Astrocyte (in vitro differentiated cells and primary cell): ENCODE data around the gene LMX1A. TPM values are rescaled to one million over a fixed set of nuclear protein-coding genes. Genes with fewer than 3 reads are reported as not detected.
A peak's percentile ranks its signal among the peaks of the same experiment; 100 is the strongest.

Source experiments
- DNase-seq: peaks from one replicate; pipeline ENCODE4 v3.0.0-alpha.2; 2010; ENCODE audit warnings: low read depth
- FAIRE-seq: peaks from 2 replicates; lab custom pipeline; 2011; peaks lifted over from hg19 to GRCh38; lab: Jason Lieb, UNC
- H2AFZ ChIP-seq: 2 replicates; pipeline ENCODE4 v1.6.0; 2012; ENCODE audit warnings: low read depth, low read length, inconsistent platforms
- H3K27ac ChIP-seq: 2 replicates; pipeline ENCODE4 v1.5.1; 2011; ENCODE audit warnings: low read depth, low read length, inconsistent platforms
- H3K27me3 ChIP-seq: 2 replicates; pipeline ENCODE4 v1.6.0; 2011; ENCODE audit warnings: low read length, inconsistent platforms; ENCODE audit not compliant: insufficient read depth
- H3K36me3 ChIP-seq: 2 replicates; pipeline ENCODE4 v1.5.1; 2011; ENCODE audit warnings: low read length, inconsistent platforms; ENCODE audit not compliant: insufficient read depth
- H3K4me1 ChIP-seq: 2 replicates; pipeline ENCODE4 v1.5.1; 2011; ENCODE audit warnings: low read length, inconsistent platforms; ENCODE audit not compliant: insufficient read depth
- H3K4me2 ChIP-seq: 2 replicates; pipeline ENCODE4 v1.6.0; 2012; ENCODE audit warnings: low read length, inconsistent platforms
- H3K4me3 ChIP-seq: 2 replicates; pipeline ENCODE4 v1.5.1; 2011; ENCODE audit warnings: low read depth, mild to moderate bottlenecking, low read length, inconsistent platforms; ENCODE audit not compliant: insufficient read depth
- H3K79me2 ChIP-seq: 2 replicates; pipeline ENCODE4 v1.6.0; 2012; ENCODE audit warnings: mild to moderate bottlenecking, low read length, inconsistent platforms; ENCODE audit not compliant: insufficient read depth
- H3K9ac ChIP-seq: 2 replicates; pipeline ENCODE4 v1.6.0; 2012; ENCODE audit warnings: mild to moderate bottlenecking, low read length, inconsistent platforms
- H3K9me3 ChIP-seq: 2 replicates; pipeline ENCODE4 v1.5.1; 2012; ENCODE audit warnings: low read depth, mild to moderate bottlenecking, low read length, inconsistent platforms; ENCODE audit not compliant: insufficient read depth
- H4K20me1 ChIP-seq: 2 replicates; pipeline ENCODE4 v1.6.0; 2012; ENCODE audit warnings: low read length, inconsistent platforms; ENCODE audit not compliant: insufficient read depth
- H3K27ac Mint-ChIP-seq: one replicate; pipeline ENCODE4 v1.8.0; 2021; ENCODE audit warnings: mild to moderate bottlenecking, mixed read lengths; ENCODE audit not compliant: unreplicated experiment
- H3K27me3 Mint-ChIP-seq: one replicate; pipeline ENCODE4 v1.8.0; 2021; ENCODE audit warnings: low read depth, mixed read lengths; ENCODE audit not compliant: unreplicated experiment
- H3K36me3 Mint-ChIP-seq: one replicate; pipeline ENCODE4 v1.8.0; 2021; ENCODE audit warnings: low read depth, mixed read lengths; ENCODE audit not compliant: unreplicated experiment
- H3K4me1 Mint-ChIP-seq: one replicate; pipeline ENCODE4 v1.8.0; 2021; ENCODE audit warnings: low read depth, mixed read lengths; ENCODE audit not compliant: unreplicated experiment
- H3K4me3 Mint-ChIP-seq: one replicate; pipeline ENCODE4 v1.8.0; 2021; ENCODE audit warnings: mild to moderate bottlenecking, moderate library complexity, mixed read lengths; ENCODE audit not compliant: unreplicated experiment
- H3K9me3 Mint-ChIP-seq: one replicate; pipeline ENCODE4 v1.8.0; 2021; ENCODE audit warnings: mild to moderate bottlenecking, mixed read lengths; ENCODE audit not compliant: unreplicated experiment
- EZH2 ChIP-seq: IDR thresholded peaks from 2 replicates; pipeline ENCODE4 v1.6.1; 2012; ENCODE audit warnings: mild to moderate bottlenecking, low read length, inconsistent platforms; ENCODE audit not compliant: insufficient read depth
- total RNA-seq: library from RNA; stranded (reverse); gene quantifications from 2 replicates; pipeline ENCODE4 v1.2.1, GENCODE V29; 2021
- TF ChIP-seq, protein P1 (sequence below): IDR thresholded peaks from 2 replicates; pipeline ENCODE4 v1.5.1; 2011; ENCODE audit warnings: low read depth, mild to moderate bottlenecking, inconsistent platforms, low read length, moderate library complexity; ENCODE audit not compliant: insufficient read depth

LMX1A gene
- total RNA-seq, 1 donor from 2014 or later, result not detected

DNA sequence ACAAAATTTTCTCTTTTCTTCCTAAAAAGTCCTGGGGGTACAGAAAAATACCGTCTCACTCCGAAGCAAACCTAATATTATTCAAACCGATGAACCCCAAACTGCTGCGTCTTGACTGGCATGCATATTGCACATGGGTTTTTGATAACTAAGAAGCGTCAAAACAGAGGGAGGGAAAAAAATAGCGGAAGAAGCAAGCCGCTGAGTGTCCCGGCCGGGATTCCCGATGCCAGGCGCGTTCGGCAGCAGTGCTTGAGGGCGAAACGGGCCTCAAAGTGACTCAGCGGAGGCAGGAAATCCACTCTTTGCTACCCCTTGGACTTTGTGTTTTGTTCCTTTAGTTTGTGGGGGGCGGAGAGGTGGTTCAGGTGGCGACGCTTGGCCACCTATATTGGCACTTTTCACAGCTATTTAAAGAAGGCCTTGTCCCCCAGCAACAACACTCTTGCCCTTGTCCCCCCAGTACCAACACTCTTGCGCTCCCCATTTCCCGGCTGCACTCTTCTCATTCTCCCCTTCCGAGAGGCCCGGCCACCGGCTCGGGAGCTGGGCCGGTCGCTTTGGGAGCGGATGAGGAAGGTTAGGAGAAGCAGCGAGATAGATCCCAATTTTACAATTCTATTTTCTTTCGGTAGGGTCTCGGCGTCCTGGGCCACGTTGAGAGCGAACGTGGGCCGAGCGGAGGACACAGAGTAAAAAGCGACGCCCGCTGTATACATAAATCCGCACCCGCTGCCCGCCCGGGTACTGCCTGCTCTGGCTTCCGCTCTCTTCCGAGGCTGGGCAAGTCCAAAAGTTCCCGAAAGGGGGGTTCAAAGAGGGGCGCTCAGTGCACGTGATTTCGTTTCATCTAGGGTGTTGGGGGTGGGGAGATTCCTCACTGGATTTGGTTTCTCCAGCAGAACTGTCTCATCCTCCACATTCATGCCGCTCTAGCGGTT lies 2.5 kb downstream of the LMX1A start:
- Mint-ChIP-seq H3K27ac (peak overlapping the region; percentile 53), H3K9me3 (peaks cover 8% of the 10 kb centered on the region), H3K27me3 (peaks cover 88% of the 10 kb centered on the region), H3K4me3 (peak overlapping the region; percentile 57), H3K4me1 (peaks cover 8% of the 10 kb centered on the region), H3K36me3 (no peaks in the 10 kb centered on the region)
- FAIRE-seq (no peak), DNase-seq (no peak)
- Histone ChIP-seq H3K9me3 (peaks cover 2% of the 10 kb centered on the region), H3K36me3 (no peaks in the 10 kb centered on the region), H3K79me2 (no peaks in the 10 kb centered on the region), H3K4me1 (no peaks in the 10 kb centered on the region), H3K4me2 (no peak overlapping the region), H3K4me3 (no peak overlapping the region), H3K27me3 (peaks cover 87% of the 10 kb centered on the region), H3K9ac (no peak overlapping the region), H2AFZ (no peak overlapping the region), H3K27ac (no peak overlapping the region), H4K20me1 (no peaks in the 10 kb centered on the region)
- TF ChIP-seq, protein P1, sequence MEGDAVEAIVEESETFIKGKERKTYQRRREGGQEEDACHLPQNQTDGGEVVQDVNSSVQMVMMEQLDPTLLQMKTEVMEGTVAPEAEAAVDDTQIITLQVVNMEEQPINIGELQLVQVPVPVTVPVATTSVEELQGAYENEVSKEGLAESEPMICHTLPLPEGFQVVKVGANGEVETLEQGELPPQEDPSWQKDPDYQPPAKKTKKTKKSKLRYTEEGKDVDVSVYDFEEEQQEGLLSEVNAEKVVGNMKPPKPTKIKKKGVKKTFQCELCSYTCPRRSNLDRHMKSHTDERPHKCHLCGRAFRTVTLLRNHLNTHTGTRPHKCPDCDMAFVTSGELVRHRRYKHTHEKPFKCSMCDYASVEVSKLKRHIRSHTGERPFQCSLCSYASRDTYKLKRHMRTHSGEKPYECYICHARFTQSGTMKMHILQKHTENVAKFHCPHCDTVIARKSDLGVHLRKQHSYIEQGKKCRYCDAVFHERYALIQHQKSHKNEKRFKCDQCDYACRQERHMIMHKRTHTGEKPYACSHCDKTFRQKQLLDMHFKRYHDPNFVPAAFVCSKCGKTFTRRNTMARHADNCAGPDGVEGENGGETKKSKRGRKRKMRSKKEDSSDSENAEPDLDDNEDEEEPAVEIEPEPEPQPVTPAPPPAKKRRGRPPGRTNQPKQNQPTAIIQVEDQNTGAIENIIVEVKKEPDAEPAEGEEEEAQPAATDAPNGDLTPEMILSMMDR, result no peak
- TF ChIP-seq EZH2, result peak; percentile 86

DNA sequence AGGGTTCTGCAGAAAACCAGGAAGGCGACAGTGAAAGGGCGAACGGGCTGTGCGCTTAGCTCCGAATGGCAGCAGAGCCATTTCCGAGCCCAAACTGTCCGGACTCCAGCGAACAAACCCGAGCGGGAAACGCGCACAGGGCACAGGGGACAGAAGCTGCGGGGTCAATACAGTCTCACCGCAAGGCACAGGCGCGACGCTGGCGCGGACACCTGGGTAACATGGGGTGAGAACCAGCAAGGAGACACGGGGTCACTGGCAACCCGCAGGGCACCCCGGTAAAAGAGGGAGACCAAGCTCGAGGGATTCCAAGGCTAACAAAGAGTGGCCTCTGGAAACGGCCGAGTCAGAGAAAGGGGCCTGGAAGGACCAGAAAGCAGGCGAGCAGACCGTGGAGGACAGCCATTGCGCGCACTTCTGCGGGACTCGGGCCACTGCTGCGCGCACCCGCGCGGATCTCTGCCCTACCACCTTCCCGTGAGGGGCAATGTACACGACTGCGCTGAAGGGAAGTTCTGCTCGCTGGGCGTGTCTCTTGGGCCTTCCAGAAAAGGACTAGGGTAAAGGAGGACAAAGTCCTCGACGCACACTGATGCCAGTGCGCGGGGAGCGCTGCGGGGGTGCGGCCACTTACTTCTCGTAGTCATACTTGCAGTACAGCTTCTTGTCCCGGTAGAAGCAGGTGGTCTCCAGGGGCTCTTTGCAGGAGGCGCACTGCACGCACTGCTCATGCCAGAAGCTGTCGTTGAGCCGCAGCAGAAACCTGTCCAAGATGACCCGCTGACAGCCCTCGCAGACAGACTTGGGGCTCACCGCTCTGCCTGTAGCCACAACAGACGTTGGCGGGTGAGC lies 3.8 kb downstream of the LMX1A start:
- H3K27ac ChIP-seq, result no peak overlapping the region
- FAIRE-seq (no peak), DNase-seq (no peak)
- peak; percentile 64 for TF ChIP-seq EZH2
- TF ChIP-seq, protein P1, result no peak
- H4K20me1 ChIP-seq, result no peaks in the 10 kb centered on the region
- peaks cover 2% of the 10 kb centered on the region for H3K9me3 ChIP-seq
- H3K4me1 ChIP-seq, result no peaks in the 10 kb centered on the region
- no peak overlapping the region for H3K27ac Mint-ChIP-seq
- no peaks in the 10 kb centered on the region for H3K79me2 ChIP-seq
- no peak overlapping the region for H2AFZ ChIP-seq
- H3K9ac ChIP-seq, result no peak overlapping the region
- peaks cover 8% of the 10 kb centered on the region for H3K9me3 Mint-ChIP-seq
- peaks cover 85% of the 10 kb centered on the region for H3K27me3 Mint-ChIP-seq
- H3K4me3 ChIP-seq, result no peak overlapping the region
- no peaks in the 10 kb centered on the region for H3K36me3 ChIP-seq
- H3K36me3 Mint-ChIP-seq, result no peaks in the 10 kb centered on the region
- peak overlapping the region; percentile 68 for H3K4me3 Mint-ChIP-seq
- H3K27me3 ChIP-seq, result peaks cover 80% of the 10 kb centered on the region
- H3K4me2 ChIP-seq, result no peak overlapping the region
- H3K4me1 Mint-ChIP-seq, result peaks cover 8% of the 10 kb centered on the region
